Natural killer cell (primary cell): ENCODE measurements around the gene CDC45. TPM values are rescaled to one million over a fixed set of nuclear protein-coding genes. Genes with fewer than 3 reads are reported as not detected.

Source experiments
- ATAC-seq, 3 donors: fragments of 150-1000 bp in 2 of 3; fragments of 200-7000 bp in 1 of 3; cut with Tn5 transposase; 1 replicate in 1 of 3; 2 replicates in 2 of 3; pipeline ENCODE4 v1.10.0; 2021; ENCODE audit warnings: mild to moderate bottlenecking in 2 of 3, moderate library complexity in 2 of 3
- DNase-seq, 2 donors: peaks; one replicate each; pipeline versions ENCODE4 v3.0.0 to v3.0.0-alpha.2; 2013 to 2021; ENCODE audit warnings: mixed read lengths in 1 of 2
- H3K27ac ChIP-seq: one replicate; pipeline ENCODE4 v1.5.1; 2013; ENCODE audit warnings: mild to moderate bottlenecking, low read length
- H3K27me3 ChIP-seq: one replicate; pipeline ENCODE4 v1.6.1; 2013; ENCODE audit warnings: low read length; ENCODE audit not compliant: control insufficient read depth, insufficient read depth
- H3K36me3 ChIP-seq: one replicate; pipeline ENCODE4 v1.6.1; 2013; ENCODE audit warnings: low read length; ENCODE audit not compliant: control insufficient read depth, insufficient read depth
- H3K4me1 ChIP-seq: one replicate; pipeline ENCODE4 v1.6.1; 2013; ENCODE audit warnings: low read length; ENCODE audit not compliant: control insufficient read depth, insufficient read depth
- H3K4me3 ChIP-seq: one replicate; pipeline ENCODE4 v1.5.1; 2013; ENCODE audit warnings: low read length
- H3K9me3 ChIP-seq: one replicate; pipeline ENCODE4 v1.6.1; 2013; ENCODE audit warnings: low read length; ENCODE audit not compliant: control insufficient read depth, insufficient read depth
- H3K27ac Mint-ChIP-seq, 2 donors: one replicate each; pipeline ENCODE4 v1.8.0; 2022; ENCODE audit warnings: mild to moderate bottlenecking in 2 of 2, mixed read lengths in 2 of 2, moderate library complexity in 1 of 2
- H3K27me3 Mint-ChIP-seq, 2 donors: one replicate each; pipeline ENCODE4 v1.8.0; 2022; ENCODE audit warnings: low read depth in 2 of 2, mixed read lengths in 2 of 2
- H3K36me3 Mint-ChIP-seq: one replicate; pipeline ENCODE4 v1.8.0; 2022; ENCODE audit warnings: mixed read lengths
- H3K4me1 Mint-ChIP-seq, 2 donors: one replicate each; pipeline ENCODE4 v1.8.0; 2022; ENCODE audit warnings: mixed read lengths in 2 of 2
- H3K4me3 Mint-ChIP-seq: one replicate; pipeline ENCODE4 v1.8.0; 2022; ENCODE audit warnings: mild to moderate bottlenecking, moderate library complexity, mixed read lengths
- H3K9me3 Mint-ChIP-seq, 2 donors: one replicate each; pipeline ENCODE4 v1.8.0; 2022; ENCODE audit warnings: mixed read lengths in 2 of 2
- CTCF ChIP-seq: fragments of 200-600 bp; IDR thresholded peaks from one replicate; pipeline ENCODE4 v1.8.0; 2022; ENCODE audit warnings: antibody characterized with exemption
- WGBS: methylation state at CpG from one replicate; pipeline ENCODE4 v1.1.7; 2013; ENCODE audit warnings: missing lambda C conversion rate; ENCODE audit not compliant: insufficient coverage; 5-methylcytosine and 5-hydroxymethylcytosine counted together
- intact Hi-C: fragments of 100-400 bp; cut with micrococcal nuclease; formaldehyde crosslinking; loops from one replicate; pipeline ENCODE4 v1.14.2; 2022
- total RNA-seq, 4 donors: library from RNA; stranded (reverse); fragments of 120-200 nt in 1 of 4; gene quantifications; one replicate each; pipeline versions ENCODE4 v1.2.3 to v1.2.4, GENCODE V29; 2013 to 2022

CDC45 gene
- total RNA-seq, 3 donors from 2014 or later (not counting 1 experiment from before 2014, with no cell fraction given) = 1.6 to 4.8 (median 3.3) TPM

DNA sequence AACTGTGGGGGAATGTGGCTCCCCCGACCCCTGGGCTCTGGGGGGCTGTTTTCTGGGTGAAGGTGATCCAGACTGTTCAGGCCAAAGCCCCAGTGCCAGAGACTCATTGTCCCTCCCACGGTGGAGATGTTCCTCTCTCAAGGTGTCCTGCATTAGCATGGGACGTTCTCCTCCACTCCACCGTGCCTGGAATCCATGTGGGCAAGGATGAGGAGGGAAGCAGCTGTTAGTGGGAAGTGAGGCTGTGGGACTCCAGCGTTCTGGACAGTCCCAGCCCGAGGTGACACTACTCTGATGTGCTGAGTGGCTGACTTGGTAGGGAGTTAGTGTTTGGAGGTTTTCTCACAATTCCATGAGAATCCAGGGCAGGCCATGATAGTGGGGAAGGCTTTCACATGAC is 75.9 kb downstream of the CDC45 start:
- no peak overlapping the region for H3K27ac ChIP-seq
- Mint-ChIP-seq H3K27me3 (peaks cover 6 to 9% of the 10 kb centered on the region in 2 donors), H3K27ac (no peak overlapping the region), H3K9me3 (no peaks in the 10 kb centered on the region), H3K4me1 (no peaks in the 10 kb centered on the region), H3K36me3 (no peaks in the 10 kb centered on the region), H3K4me3 (no peak overlapping the region)
- TF ChIP-seq CTCF = no peak
- H3K27me3 ChIP-seq = no peaks in the 10 kb centered on the region
- no peaks in the 10 kb centered on the region for H3K9me3 ChIP-seq
- H3K36me3 ChIP-seq = no peaks in the 10 kb centered on the region
- no peak for DNase-seq
- no peak for ATAC-seq
- H3K4me3 ChIP-seq = no peak overlapping the region
- H3K4me1 ChIP-seq = no peaks in the 10 kb centered on the region
- intact Hi-C loops = no loop called here
- 81% methylated on average over 6 of the region's 6 CpGs for WGBS

- H3K36me3 ChIP-seq = no peaks in the 10 kb centered on the region
- DNase-seq (no peak), ATAC-seq (no peak)
- H3K4me3 Mint-ChIP-seq = no peak overlapping the region
- H3K4me1 Mint-ChIP-seq = no peaks in the 10 kb centered on the region
- TF ChIP-seq CTCF = no peak
- no peak overlapping the region for H3K4me3 ChIP-seq
- 90% methylated on average over 10 of the region's 10 CpGs for WGBS
- no peaks in the 10 kb centered on the region for H3K27me3 ChIP-seq
- H3K36me3 Mint-ChIP-seq = no peaks in the 10 kb centered on the region
- H3K27ac Mint-ChIP-seq = no peak overlapping the region
- peaks cover 6 to 7% of the 10 kb centered on the region in 2 donors for H3K27me3 Mint-ChIP-seq
- intact Hi-C loops = no loop called here
- no peaks in the 10 kb centered on the region for H3K4me1 ChIP-seq
- no peaks in the 10 kb centered on the region for H3K9me3 ChIP-seq
- H3K27ac ChIP-seq = no peak overlapping the region
- H3K9me3 Mint-ChIP-seq = no peaks in the 10 kb centered on the region
Measured at GRCh38 chr22:19556963-19557545, 77.3 kb downstream of the CDC45 start.

DNA sequence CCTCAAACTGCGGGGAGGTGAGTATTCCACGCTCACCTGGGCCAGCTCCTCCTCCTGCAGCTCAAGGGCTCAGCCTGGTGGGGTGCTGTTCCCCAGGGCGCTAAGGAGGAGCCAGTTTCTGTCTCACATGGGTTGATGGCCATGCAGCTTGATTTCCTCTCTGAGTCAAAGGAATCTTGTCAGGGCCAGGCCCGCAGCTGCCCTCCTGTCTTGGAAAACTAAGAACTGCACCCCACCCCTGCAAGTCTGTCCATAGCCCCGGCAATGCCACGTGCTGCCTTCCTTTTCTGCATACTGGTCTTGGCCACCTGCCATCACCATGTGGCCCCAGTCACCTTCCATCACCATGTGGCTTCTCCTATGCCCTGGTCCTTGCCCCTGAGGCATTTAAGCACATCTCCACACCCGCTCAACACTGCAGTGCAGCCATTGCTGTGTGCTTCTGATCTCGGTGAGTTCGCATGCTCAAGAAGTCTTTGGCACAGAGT is 79.6 kb downstream of the CDC45 start:
- H3K27me3 ChIP-seq = no peaks in the 10 kb centered on the region
- H3K9me3 Mint-ChIP-seq = no peaks in the 10 kb centered on the region
- H3K4me1 ChIP-seq = no peaks in the 10 kb centered on the region
- ATAC-seq (no peak), DNase-seq (no peak)
- H3K36me3 Mint-ChIP-seq = no peaks in the 10 kb centered on the region
- no peaks in the 10 kb centered on the region for H3K4me1 Mint-ChIP-seq
- H3K4me3 Mint-ChIP-seq = no peak overlapping the region
- no peak overlapping the region for H3K27ac ChIP-seq
- H3K4me3 ChIP-seq = no peak overlapping the region
- 87% methylated on average over 9 of the region's 9 CpGs for WGBS
- no peaks in the 10 kb centered on the region for H3K9me3 ChIP-seq
- H3K27ac Mint-ChIP-seq = no peak overlapping the region
- peaks cover 2 to 4% of the 10 kb centered on the region in 2 donors for H3K27me3 Mint-ChIP-seq
- H3K36me3 ChIP-seq = no peaks in the 10 kb centered on the region
- intact Hi-C loops = no loop called here
- TF ChIP-seq CTCF = no peak

GRCh38 chr22:19559956-19560355 is 80.2 kb downstream of the CDC45 start:
- Mint-ChIP-seq H3K4me1 (no peaks in the 10 kb centered on the region), H3K27me3 (peaks cover 0 to 2% of the 10 kb centered on the region in 2 donors), H3K36me3 (no peaks in the 10 kb centered on the region), H3K4me3 (no peak overlapping the region), H3K27ac (no peak overlapping the region), H3K9me3 (no peaks in the 10 kb centered on the region)
- Histone ChIP-seq H3K4me1 (no peaks in the 10 kb centered on the region), H3K27me3 (no peaks in the 10 kb centered on the region), H3K27ac (no peak overlapping the region), H3K4me3 (no peak overlapping the region), H3K36me3 (no peaks in the 10 kb centered on the region), H3K9me3 (no peaks in the 10 kb centered on the region)
- 98% methylated on average over 2 of the region's 2 CpGs for WGBS
- DNase-seq (no peak), ATAC-seq (no peak)
- intact Hi-C loops = no loop called here
- TF ChIP-seq CTCF = no peak
